T-helper 2 cell treated with Interferon-gamma antibody and Interleukin-4, amounts not matched to agents 5 μg/mL and 100 μg/mL, for 36 hours (primary cell): Measurements from ENCODE around the gene LMO3.

Source experiments
- DNase-seq: peaks from one replicate; pipeline ENCODE4 v3.0.0; 2021; ENCODE audit warnings: low spot score
- H3K27ac Mint-ChIP-seq: one replicate; pipeline ENCODE4 v1.8.0; 2021; ENCODE audit warnings: mild to moderate bottlenecking, mixed read lengths
- H3K27me3 Mint-ChIP-seq: one replicate; pipeline ENCODE4 v1.8.0; 2021; ENCODE audit warnings: low read depth, mixed read lengths
- H3K36me3 Mint-ChIP-seq: one replicate; pipeline ENCODE4 v1.8.0; 2021; ENCODE audit warnings: low read depth, mixed read lengths
- H3K4me1 Mint-ChIP-seq: one replicate; pipeline ENCODE4 v1.8.0; 2021; ENCODE audit warnings: low read depth, mixed read lengths
- H3K4me3 Mint-ChIP-seq: one replicate; pipeline ENCODE4 v1.8.0; 2022; ENCODE audit warnings: mild to moderate bottlenecking, moderate library complexity, mixed read lengths
- H3K9me3 Mint-ChIP-seq: one replicate; pipeline ENCODE4 v1.8.0; 2021; ENCODE audit warnings: mixed read lengths

Gene LMO3

GRCh38 chr12:16587110-16587453, 18.9 kb downstream of the LMO3 start:
- DNase-seq = no peak
- peaks cover 12% of the 10 kb centered on the region for H3K9me3 Mint-ChIP-seq
- no peak overlapping the region for H3K4me3 Mint-ChIP-seq
- H3K27ac Mint-ChIP-seq = no peak overlapping the region
- H3K36me3 Mint-ChIP-seq = no peaks in the 10 kb centered on the region
- H3K27me3 Mint-ChIP-seq = no peaks in the 10 kb centered on the region
- H3K4me1 Mint-ChIP-seq = no peaks in the 10 kb centered on the region

DNA sequence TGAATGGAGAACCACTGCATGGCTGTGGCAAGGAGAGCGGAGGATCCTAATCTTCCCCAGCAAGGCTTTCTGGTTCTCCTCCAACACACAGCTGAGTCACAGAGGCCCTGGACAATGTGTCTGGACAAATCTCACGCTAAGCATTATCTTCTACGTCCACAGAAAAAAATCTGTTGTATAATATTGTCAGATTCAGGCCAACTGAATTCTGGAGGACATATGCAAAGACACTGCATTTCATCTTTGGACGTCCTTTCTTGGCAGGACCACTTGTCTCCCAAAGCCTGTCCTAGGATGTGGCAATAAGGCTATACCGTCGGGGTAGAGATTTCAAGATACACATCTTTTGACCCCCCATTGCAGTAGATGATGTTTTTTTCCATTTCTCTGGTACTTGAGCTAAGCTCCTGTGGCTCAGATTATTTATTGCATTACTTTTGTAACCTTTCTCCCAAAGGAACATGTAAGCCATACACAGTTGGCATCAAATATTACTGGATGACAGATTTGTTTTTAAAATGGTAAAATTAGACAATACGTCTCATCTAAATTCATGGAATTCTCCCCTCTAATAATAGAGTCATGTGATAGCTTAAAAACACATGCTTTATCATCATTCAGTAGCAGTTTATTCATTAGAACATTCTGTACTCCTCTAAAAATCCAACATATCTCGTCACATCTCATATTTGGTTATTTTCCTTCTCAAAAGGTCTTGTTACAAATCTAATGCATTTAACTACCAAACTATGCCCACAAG, 19.4 kb downstream of the LMO3 start:
- Mint-ChIP-seq H3K36me3 (no peaks in the 10 kb centered on the region), H3K4me3 (no peak overlapping the region), H3K27me3 (no peaks in the 10 kb centered on the region), H3K9me3 (peaks cover 12% of the 10 kb centered on the region), H3K4me1 (no peaks in the 10 kb centered on the region), H3K27ac (no peak overlapping the region)
- DNase-seq = no peak

DNA sequence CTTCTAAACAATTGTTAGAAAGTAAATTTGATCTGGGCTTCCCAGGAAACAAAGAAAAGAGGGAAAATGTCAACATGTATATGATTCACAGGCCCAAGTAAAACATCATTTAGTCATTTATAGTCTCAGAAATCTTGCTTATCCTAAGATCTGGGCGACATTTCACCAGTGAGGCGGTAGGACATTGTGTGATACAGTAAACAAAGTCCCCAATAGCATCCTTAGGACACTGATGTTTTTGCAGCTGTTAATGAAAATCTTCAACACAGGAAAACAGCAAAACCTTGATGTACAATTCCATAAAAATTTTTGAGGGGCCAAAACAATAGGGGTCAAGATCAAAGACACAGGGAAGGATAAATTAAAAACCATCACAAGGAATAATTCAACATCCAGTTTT, 20.2 kb downstream of the LMO3 start:
- Mint-ChIP-seq H3K4me3 (no peak overlapping the region), H3K36me3 (no peaks in the 10 kb centered on the region), H3K4me1 (no peaks in the 10 kb centered on the region), H3K27me3 (no peaks in the 10 kb centered on the region), H3K9me3 (peaks cover 12% of the 10 kb centered on the region), H3K27ac (no peak overlapping the region)
- DNase-seq = no peak

DNA sequence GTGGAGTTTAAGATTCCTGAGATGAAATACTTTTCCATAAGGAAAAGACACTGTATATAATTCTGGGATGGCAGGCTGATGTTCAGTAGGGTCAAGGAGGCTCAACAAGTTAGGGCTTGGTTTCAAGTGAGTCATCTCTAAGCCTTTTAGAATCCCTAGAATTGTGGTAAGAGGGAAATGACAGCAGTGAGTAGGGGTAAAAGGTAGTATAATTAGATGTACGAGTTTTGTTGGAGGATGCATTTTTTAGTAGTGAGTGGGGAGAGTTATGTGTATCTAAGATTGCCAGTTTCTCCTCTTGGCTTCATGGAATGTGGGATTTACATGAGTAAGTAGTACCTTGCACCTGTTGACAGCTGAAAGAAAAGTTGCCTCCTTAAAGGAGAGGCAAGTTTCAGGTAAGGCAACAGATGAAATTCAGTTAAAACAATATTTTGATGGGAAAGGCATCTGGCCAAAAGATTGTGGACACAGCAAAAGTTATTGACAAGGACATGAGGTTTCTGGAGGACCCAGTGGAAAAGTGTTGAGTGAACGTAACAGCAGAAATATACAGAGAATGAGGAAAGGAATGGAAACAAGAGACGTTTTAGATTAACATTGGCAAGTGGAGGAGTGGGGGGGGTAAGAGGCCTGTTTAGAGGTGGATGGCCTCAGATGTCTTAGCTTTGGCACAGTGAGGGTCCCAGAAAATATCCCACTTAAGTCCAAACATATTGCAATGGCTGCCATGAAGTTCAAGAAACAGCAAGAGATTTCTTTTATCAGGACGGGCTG, 21.8 kb downstream of the LMO3 start:
- H3K9me3 Mint-ChIP-seq = peaks cover 12% of the 10 kb centered on the region
- no peaks in the 10 kb centered on the region for H3K4me1 Mint-ChIP-seq
- no peak for DNase-seq
- no peak overlapping the region for H3K27ac Mint-ChIP-seq
- H3K27me3 Mint-ChIP-seq = no peaks in the 10 kb centered on the region
- H3K4me3 Mint-ChIP-seq = no peak overlapping the region
- no peaks in the 10 kb centered on the region for H3K36me3 Mint-ChIP-seq

- H3K27ac Mint-ChIP-seq = no peak overlapping the region
- no peaks in the 10 kb centered on the region for H3K36me3 Mint-ChIP-seq
- H3K27me3 Mint-ChIP-seq = no peaks in the 10 kb centered on the region
- peaks cover 17% of the 10 kb centered on the region for H3K9me3 Mint-ChIP-seq
- no peaks in the 10 kb centered on the region for H3K4me1 Mint-ChIP-seq
- no peak for DNase-seq
- H3K4me3 Mint-ChIP-seq = no peak overlapping the region
Measured at GRCh38 chr12:16581416-16581815, 24.5 kb downstream of the LMO3 start.

DNA sequence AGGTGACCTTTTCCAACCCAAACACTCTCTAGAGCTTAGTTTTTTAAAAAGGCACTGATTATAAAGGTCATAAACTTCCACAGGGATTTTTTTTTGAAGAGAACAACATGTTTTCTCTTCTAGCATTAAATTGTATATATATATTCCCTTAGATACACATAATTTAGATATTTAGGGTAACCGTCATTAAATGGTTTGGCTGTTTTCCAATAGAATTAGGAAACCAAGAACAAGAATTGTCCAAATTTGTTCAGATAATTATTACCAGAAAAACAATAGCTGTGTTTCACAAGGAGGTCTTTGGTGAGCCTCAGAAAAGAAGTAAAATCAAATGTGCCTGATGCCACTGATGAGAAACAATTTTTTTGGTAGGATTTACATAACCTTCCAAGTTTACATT, 26.9 kb downstream of the LMO3 start:
- no peak overlapping the region for H3K4me3 Mint-ChIP-seq

GRCh38 chr12:16573398-16574077, 32.4 kb downstream of the LMO3 start:
- Mint-ChIP-seq H3K4me1 (no peaks in the 10 kb centered on the region), H3K4me3 (no peak overlapping the region), H3K9me3 (peaks cover 13% of the 10 kb centered on the region), H3K36me3 (no peaks in the 10 kb centered on the region), H3K27me3 (no peaks in the 10 kb centered on the region), H3K27ac (no peak overlapping the region)
- DNase-seq = no peak

More for the DNA sequence above, 26.9 kb downstream of the LMO3 start:
- no peaks in the 10 kb centered on the region for H3K27me3 Mint-ChIP-seq
- H3K27ac Mint-ChIP-seq = no peak overlapping the region
- H3K9me3 Mint-ChIP-seq = peaks cover 20% of the 10 kb centered on the region
- H3K4me1 Mint-ChIP-seq = no peaks in the 10 kb centered on the region
- no peak for DNase-seq
- H3K36me3 Mint-ChIP-seq = no peaks in the 10 kb centered on the region

GRCh38 chr12:16568873-16569272, 37.1 kb downstream of the LMO3 start:
- Mint-ChIP-seq H3K36me3 (no peaks in the 10 kb centered on the region), H3K4me3 (no peak overlapping the region), H3K27me3 (no peaks in the 10 kb centered on the region), H3K27ac (no peak overlapping the region), H3K4me1 (no peaks in the 10 kb centered on the region), H3K9me3 (peaks cover 15% of the 10 kb centered on the region)
- no peak for DNase-seq

GRCh38 chr12:16564675-16565074, 41.3 kb downstream of the LMO3 start:
- Mint-ChIP-seq H3K9me3 (peaks cover 20% of the 10 kb centered on the region), H3K27me3 (no peaks in the 10 kb centered on the region), H3K4me3 (no peak overlapping the region)

GRCh38 chr12:16563504-16563903, 42.5 kb downstream of the LMO3 start:
- Mint-ChIP-seq H3K27me3 (no peaks in the 10 kb centered on the region), H3K9me3 (peaks cover 20% of the 10 kb centered on the region), H3K4me1 (no peaks in the 10 kb centered on the region), H3K4me3 (no peak overlapping the region), H3K36me3 (no peaks in the 10 kb centered on the region), H3K27ac (no peak overlapping the region)
- no peak for DNase-seq

More at GRCh38 chr12:16564675-16565074, 41.3 kb downstream of the LMO3 start:
- Mint-ChIP-seq H3K27ac (no peak overlapping the region), H3K4me1 (no peaks in the 10 kb centered on the region), H3K36me3 (no peaks in the 10 kb centered on the region)
- DNase-seq = no peak

DNA sequence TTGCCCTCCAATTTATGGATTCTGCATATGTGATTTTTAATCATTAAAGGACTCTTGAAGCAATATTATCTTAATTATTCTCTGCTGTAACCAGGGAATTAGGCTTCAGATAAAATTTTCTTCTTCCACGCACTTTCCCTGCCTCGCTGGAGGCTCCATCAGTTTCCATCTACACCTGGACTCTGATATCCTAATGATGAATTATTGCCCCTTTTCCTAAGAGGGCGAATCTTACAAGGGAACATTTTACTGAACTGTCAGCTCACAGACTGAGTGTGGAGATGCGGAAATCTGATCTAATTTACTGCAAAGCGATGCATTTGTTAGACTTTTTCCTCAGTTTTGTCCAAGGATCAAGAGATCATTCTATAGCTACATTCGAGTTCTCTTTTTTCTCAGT, 43.0 kb downstream of the LMO3 start:
- H3K4me3 Mint-ChIP-seq = no peak overlapping the region
- H3K9me3 Mint-ChIP-seq = peaks cover 19% of the 10 kb centered on the region

DNA sequence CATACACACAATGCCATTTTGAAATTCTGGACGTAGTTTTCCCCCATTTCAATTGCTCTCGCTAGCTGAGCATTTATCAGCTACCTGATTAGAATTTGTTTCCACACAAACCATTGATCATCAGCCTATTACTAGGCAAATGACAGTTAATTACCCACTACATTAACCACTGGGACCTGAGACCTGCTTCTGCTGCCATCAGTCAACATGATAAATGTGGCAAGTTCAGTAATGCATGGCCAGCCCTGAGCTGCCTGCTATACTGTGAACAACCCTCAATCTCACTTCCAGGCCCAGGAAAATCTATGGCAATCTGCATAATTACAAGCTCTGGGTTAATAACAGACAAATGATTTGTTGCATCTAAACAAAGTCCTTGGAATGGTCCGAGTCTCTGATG, 43.5 kb downstream of the LMO3 start:
- Mint-ChIP-seq H3K36me3 (no peaks in the 10 kb centered on the region), H3K4me1 (no peaks in the 10 kb centered on the region), H3K27me3 (no peaks in the 10 kb centered on the region), H3K27ac (no peak overlapping the region), H3K4me3 (no peak overlapping the region), H3K9me3 (peaks cover 15% of the 10 kb centered on the region)
- DNase-seq = no peak

More for the DNA sequence above, 43.0 kb downstream of the LMO3 start:
- no peaks in the 10 kb centered on the region for H3K27me3 Mint-ChIP-seq
- no peaks in the 10 kb centered on the region for H3K4me1 Mint-ChIP-seq
- no peak overlapping the region for H3K27ac Mint-ChIP-seq
- no peaks in the 10 kb centered on the region for H3K36me3 Mint-ChIP-seq
- DNase-seq = no peak

- Mint-ChIP-seq H3K27ac (no peak overlapping the region), H3K4me3 (no peak overlapping the region), H3K4me1 (no peaks in the 10 kb centered on the region), H3K27me3 (no peaks in the 10 kb centered on the region), H3K9me3 (peaks cover 11% of the 10 kb centered on the region), H3K36me3 (no peaks in the 10 kb centered on the region)
- no peak for DNase-seq
Measured at GRCh38 chr12:16560273-16560672, 45.7 kb downstream of the LMO3 start.

GRCh38 chr12:16555630-16556029, 50.3 kb downstream of the LMO3 start:
- H3K36me3 Mint-ChIP-seq = no peaks in the 10 kb centered on the region
- DNase-seq = no peak
- H3K9me3 Mint-ChIP-seq = no peaks in the 10 kb centered on the region
- H3K27me3 Mint-ChIP-seq = no peaks in the 10 kb centered on the region
- H3K27ac Mint-ChIP-seq = no peak overlapping the region
- no peaks in the 10 kb centered on the region for H3K4me1 Mint-ChIP-seq
- no peak overlapping the region for H3K4me3 Mint-ChIP-seq
